ENCODE results near the gene SPRR5. TPM values are rescaled to one million over a fixed set of nuclear protein-coding genes. Genes with fewer than 3 reads are reported as not detected.

SPRR5 gene
- total RNA-seq, 1 experiment from 2014 or later, result not detected

DNA sequence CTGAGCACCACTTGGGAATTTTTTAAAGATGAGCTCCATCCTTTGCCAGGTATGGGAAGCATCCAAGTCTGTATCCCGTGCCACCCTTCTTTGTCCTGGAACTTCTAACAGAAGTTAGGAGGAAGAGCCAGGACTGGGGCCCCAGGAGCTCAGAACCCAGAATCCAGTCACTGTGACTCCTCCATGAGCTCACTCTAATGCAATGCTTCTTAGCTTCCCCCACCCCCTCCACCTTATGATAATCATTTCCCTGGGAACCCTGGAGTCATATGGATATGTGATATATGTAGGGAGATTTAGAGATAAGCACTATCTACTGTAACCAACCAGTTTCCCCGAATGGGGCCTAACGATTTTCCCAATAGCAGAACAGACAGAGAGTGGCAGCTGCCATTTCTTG is 758 bp upstream of the SPRR5 start:
- intact Hi-C loops (cut with micrococcal nuclease; ENCODE audit: unreplicated experiment), result no loop called here
- DNase-seq, result no peak
- H3K9me3 ChIP-seq, result no peaks in the 10 kb centered on the region
- no peaks in the 10 kb centered on the region for H3K36me3 ChIP-seq (ENCODE audit: control insufficient read depth, insufficient read depth, low read length)
- Mint-ChIP-seq H3K36me3 (ENCODE audit: insufficient read depth, unreplicated experiment) (no peaks in the 10 kb centered on the region), H3K4me3 (ENCODE audit: unreplicated experiment) (no peak overlapping the region), H3K9me3 (ENCODE audit: unreplicated experiment) (no peaks in the 10 kb centered on the region), H3K27me3 (ENCODE audit: insufficient read depth, unreplicated experiment) (peaks cover 15% of the 10 kb centered on the region), H3K4me1 (ENCODE audit: low read depth, unreplicated experiment) (no peaks in the 10 kb centered on the region), H3K27ac (ENCODE audit: unreplicated experiment) (no peak overlapping the region)
- CTCF ChIA-PET, result no interaction called here
- no peaks in the 10 kb centered on the region for H3K4me1 ChIP-seq
- BruUV-seq (replicated peaks), result no TSS peak
- POLR2A ChIA-PET, result no interaction called here
- no peak overlapping the region for H3K4me3 ChIP-seq (ENCODE audit: low read depth, low read length)
- H3K27me3 ChIP-seq (replicated peaks; ENCODE audit: control insufficient read depth, insufficient read depth, low read length), result no peaks in the 10 kb centered on the region
- TF ChIP-seq, protein P1, sequence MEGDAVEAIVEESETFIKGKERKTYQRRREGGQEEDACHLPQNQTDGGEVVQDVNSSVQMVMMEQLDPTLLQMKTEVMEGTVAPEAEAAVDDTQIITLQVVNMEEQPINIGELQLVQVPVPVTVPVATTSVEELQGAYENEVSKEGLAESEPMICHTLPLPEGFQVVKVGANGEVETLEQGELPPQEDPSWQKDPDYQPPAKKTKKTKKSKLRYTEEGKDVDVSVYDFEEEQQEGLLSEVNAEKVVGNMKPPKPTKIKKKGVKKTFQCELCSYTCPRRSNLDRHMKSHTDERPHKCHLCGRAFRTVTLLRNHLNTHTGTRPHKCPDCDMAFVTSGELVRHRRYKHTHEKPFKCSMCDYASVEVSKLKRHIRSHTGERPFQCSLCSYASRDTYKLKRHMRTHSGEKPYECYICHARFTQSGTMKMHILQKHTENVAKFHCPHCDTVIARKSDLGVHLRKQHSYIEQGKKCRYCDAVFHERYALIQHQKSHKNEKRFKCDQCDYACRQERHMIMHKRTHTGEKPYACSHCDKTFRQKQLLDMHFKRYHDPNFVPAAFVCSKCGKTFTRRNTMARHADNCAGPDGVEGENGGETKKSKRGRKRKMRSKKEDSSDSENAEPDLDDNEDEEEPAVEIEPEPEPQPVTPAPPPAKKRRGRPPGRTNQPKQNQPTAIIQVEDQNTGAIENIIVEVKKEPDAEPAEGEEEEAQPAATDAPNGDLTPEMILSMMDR (IDR thresholded peaks at IDR 0.05; ENCODE audit: insufficient read depth in 1 of 2, low read depth in 1 of 2, low read length in 1 of 2, severe bottlenecking in 1 of 2, unreplicated experiment in 1 of 2), result no peak

DNA sequence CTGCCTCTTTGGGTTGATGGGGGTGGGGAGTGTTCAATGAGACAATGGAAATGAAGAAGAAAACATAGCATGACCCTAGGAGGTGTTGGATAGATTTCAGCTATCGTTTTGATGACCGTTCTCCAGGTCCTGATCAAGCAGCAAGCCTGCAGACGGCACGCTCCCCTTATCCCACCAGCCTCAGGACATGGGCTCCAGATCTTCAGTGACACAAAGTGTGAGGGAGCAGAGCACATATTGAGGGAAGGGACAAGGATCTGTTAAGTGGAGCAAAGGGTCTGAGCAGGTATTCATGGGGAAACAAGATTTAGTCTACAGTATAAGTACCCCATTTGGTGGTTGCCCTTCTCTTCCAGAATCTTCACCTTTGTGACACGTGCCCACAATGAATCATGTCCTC is 4.7 kb downstream of the SPRR5 start:
- H3K36me3 Mint-ChIP-seq (ENCODE audit: insufficient read depth, unreplicated experiment), result no peaks in the 10 kb centered on the region
- no peak overlapping the region for H3K4me3 Mint-ChIP-seq (ENCODE audit: unreplicated experiment)
- peaks cover 25% of the 10 kb centered on the region for H3K27me3 Mint-ChIP-seq (ENCODE audit: insufficient read depth, unreplicated experiment)
- H3K9me3 Mint-ChIP-seq (ENCODE audit: unreplicated experiment), result no peaks in the 10 kb centered on the region
- Histone ChIP-seq H3K9me3 (no peaks in the 10 kb centered on the region), H3K36me3 (ENCODE audit: control insufficient read depth, insufficient read depth, low read length) (no peaks in the 10 kb centered on the region), H3K27me3 (replicated peaks; ENCODE audit: control insufficient read depth, insufficient read depth, low read length) (no peaks in the 10 kb centered on the region), H3K4me3 (ENCODE audit: low read depth, low read length) (no peak overlapping the region), H3K4me1 (no peaks in the 10 kb centered on the region)
- POLR2A ChIA-PET, result no interaction called here
- intact Hi-C loops (cut with micrococcal nuclease; ENCODE audit: unreplicated experiment), result no loop called here
- TF ChIP-seq, protein P1 (IDR thresholded peaks at IDR 0.05; ENCODE audit: insufficient read depth in 1 of 2, low read depth in 1 of 2, low read length in 1 of 2, severe bottlenecking in 1 of 2, unreplicated experiment in 1 of 2), result no peak
- no peak overlapping the region for H3K27ac Mint-ChIP-seq (ENCODE audit: unreplicated experiment)
- no peaks in the 10 kb centered on the region for H3K4me1 Mint-ChIP-seq (ENCODE audit: low read depth, unreplicated experiment)
- no TSS peak for BruUV-seq (replicated peaks)
- no peak for DNase-seq
- CTCF ChIA-PET, result no interaction called here

DNA sequence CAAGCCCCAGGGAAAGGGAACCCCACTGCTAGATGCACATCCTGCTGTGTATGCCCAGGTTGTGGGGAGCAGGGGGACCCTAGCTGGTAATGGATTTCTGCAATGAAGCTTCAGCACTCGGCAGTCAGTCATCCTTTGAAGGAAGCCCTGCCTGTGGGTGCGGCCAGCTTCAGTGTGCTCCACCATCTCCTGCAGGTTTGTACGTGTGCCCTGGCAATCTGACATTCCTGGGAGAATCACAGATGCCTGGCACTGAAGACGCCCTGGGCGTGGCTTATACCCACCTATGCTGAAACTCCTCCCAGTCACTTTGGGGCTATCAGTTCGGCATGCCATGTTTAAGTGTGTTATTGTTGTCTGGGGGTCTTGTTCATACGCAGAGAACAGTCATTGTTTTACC is 6.8 kb downstream of the SPRR5 start:
- ChIA-PET CTCF (interaction anchor here (0.6 to 1.7 kb wide), 2 partner anchors 10 to 239 kb away, joined by 3 read pairs; no protein-coding TSS in a partner anchor), POLR2A (no interaction called here)
- Histone ChIP-seq H3K36me3 (ENCODE audit: control insufficient read depth, insufficient read depth, low read length) (no peaks in the 10 kb centered on the region), H3K9me3 (no peaks in the 10 kb centered on the region), H3K4me3 (ENCODE audit: low read depth, low read length) (no peak overlapping the region), H3K4me1 (no peaks in the 10 kb centered on the region), H3K27me3 (replicated peaks; ENCODE audit: control insufficient read depth, insufficient read depth, low read length) (no peaks in the 10 kb centered on the region; the same call in 1 of the 2 replicates)
- Mint-ChIP-seq H3K4me3 (ENCODE audit: unreplicated experiment) (no peak overlapping the region), H3K9me3 (ENCODE audit: unreplicated experiment) (no peaks in the 10 kb centered on the region), H3K4me1 (ENCODE audit: low read depth, unreplicated experiment) (no peaks in the 10 kb centered on the region), H3K36me3 (ENCODE audit: insufficient read depth, unreplicated experiment) (no peaks in the 10 kb centered on the region), H3K27me3 (ENCODE audit: insufficient read depth, unreplicated experiment) (peaks cover 18% of the 10 kb centered on the region), H3K27ac (ENCODE audit: unreplicated experiment) (no peak overlapping the region)
- intact Hi-C loops (cut with micrococcal nuclease; ENCODE audit: unreplicated experiment), result no loop called here
- no peak for DNase-seq
- TF ChIP-seq, protein P1 (IDR thresholded peaks at IDR 0.05; ENCODE audit: insufficient read depth in 1 of 2, low read depth in 1 of 2, low read length in 1 of 2, severe bottlenecking in 1 of 2, unreplicated experiment in 1 of 2), result no peak
- BruUV-seq (replicated peaks), result no TSS peak

Data from Caco-2 (cell line).